22Rv1 (cell line): ENCODE data around the gene CUL2.
"Not testable (repeated sequence)": the region's sequence is repeated elsewhere in the genome, so short reads cannot be mapped to it uniquely, and the experiment has no call there.

Experiments used
- H3K27ac ChIP-seq: fragments of 450-650 bp; 2 replicates; pipeline ENCODE4 v1.5.1; 2017
- ZFX ChIP-seq: fragments of 450-650 bp; IDR thresholded peaks from 2 replicates; pipeline ENCODE4 v1.6.1; 2017; ENCODE audit warnings: antibody characterized with exemption, borderline replicate concordance
- TF ChIP-seq, protein P1 (sequence below): fragments of 450-650 bp; IDR thresholded peaks from 2 replicates; pipeline ENCODE4 v1.5.1; 2017; ENCODE audit warnings: mild to moderate bottlenecking

The CUL2 gene

DNA sequence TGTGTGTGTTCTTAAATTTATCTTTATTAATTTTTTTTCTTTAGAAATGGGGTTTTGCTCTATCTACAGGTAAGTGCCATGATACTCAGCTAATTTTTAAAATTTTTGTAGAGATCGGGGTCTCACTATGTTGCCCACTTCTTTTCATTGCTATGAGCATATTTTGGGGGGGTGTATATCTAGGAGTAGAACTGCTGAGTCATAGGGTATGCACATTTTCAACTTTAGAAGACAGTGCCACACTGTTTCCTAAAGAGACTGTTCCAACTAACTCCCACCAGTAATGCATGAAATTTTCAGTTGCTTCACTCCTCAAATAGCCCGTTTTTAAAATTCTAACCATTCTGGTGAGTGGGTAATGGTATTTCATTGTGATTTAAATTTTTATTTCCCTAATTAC, 108.3 kb downstream of the CUL2 start:
- TF ChIP-seq, protein P1, sequence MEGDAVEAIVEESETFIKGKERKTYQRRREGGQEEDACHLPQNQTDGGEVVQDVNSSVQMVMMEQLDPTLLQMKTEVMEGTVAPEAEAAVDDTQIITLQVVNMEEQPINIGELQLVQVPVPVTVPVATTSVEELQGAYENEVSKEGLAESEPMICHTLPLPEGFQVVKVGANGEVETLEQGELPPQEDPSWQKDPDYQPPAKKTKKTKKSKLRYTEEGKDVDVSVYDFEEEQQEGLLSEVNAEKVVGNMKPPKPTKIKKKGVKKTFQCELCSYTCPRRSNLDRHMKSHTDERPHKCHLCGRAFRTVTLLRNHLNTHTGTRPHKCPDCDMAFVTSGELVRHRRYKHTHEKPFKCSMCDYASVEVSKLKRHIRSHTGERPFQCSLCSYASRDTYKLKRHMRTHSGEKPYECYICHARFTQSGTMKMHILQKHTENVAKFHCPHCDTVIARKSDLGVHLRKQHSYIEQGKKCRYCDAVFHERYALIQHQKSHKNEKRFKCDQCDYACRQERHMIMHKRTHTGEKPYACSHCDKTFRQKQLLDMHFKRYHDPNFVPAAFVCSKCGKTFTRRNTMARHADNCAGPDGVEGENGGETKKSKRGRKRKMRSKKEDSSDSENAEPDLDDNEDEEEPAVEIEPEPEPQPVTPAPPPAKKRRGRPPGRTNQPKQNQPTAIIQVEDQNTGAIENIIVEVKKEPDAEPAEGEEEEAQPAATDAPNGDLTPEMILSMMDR = no peak
- no peak for TF ChIP-seq ZFX
- H3K27ac ChIP-seq = no peak overlapping the region

DNA sequence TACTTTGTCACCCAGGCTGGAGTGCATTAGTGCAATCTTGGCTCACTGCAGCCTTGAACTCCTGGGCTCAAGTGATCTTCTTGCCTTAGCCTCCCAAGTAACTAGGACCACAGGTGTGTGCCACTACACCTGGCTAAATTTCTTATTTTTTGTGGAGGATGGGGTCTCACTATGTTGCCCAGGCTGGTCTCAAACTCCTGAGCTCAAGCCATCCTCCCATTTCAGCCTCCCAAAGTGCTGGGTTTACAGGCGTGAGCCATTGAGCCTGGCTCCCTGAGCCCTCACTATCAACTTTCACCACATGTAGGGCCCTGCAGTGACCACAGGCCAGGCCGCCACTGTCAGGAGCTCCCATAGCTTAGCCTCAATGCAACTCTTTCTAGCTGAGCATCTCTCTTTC, 110.2 kb downstream of the CUL2 start:
- H3K27ac ChIP-seq = no peak overlapping the region
- TF ChIP-seq, protein P1 = no peak

DNA sequence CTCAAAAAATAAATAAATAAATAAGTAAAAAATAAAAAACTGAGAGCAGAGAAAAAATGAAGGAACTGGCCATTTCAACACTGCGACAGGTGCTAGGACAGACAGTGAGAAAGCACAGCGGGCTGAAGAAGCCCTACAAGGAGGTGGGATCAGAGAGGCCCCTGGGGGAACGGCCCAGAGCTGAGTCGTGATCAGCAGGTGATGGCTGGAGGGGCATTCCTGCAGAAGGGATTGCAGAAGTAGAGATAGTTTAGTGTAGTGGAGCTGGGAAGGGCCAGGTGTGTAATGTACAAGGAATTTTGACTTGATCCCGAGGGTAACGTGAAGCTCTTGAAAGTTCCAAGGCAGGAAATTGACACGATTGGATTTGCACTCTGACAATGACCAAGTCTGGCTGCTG, 112.1 kb downstream of the CUL2 start:
- no peak overlapping the region for H3K27ac ChIP-seq
- TF ChIP-seq, protein P1 = no peak
- TF ChIP-seq ZFX = no peak

DNA sequence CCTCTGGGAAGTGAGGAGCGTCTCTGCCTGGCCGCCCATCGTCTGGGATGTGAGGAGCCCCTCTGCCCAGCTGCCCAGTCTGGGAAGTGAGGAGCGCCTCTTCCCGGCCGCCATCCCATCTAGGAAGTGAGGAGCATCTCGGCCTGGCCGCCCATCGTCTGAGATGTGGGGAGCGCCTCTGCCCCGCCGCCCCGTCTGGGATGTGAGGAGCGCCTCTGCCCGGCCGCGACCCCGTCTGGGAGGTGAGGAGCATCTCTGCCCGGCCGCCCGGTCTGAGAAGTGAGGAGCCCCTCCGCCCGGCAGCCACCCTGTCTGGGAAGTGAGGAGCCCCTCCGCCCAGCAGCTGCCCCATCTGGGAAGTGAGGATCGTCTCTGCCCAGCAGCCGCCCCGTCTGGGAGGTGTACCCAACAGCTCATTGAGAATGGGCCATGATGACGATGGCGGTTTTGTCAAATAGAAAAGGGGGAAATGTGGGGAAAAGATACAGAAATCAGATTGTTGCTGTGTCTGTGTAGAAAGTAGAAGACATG, 113.7 kb downstream of the CUL2 start:
- not testable (repeated sequence) for H3K27ac ChIP-seq

DNA sequence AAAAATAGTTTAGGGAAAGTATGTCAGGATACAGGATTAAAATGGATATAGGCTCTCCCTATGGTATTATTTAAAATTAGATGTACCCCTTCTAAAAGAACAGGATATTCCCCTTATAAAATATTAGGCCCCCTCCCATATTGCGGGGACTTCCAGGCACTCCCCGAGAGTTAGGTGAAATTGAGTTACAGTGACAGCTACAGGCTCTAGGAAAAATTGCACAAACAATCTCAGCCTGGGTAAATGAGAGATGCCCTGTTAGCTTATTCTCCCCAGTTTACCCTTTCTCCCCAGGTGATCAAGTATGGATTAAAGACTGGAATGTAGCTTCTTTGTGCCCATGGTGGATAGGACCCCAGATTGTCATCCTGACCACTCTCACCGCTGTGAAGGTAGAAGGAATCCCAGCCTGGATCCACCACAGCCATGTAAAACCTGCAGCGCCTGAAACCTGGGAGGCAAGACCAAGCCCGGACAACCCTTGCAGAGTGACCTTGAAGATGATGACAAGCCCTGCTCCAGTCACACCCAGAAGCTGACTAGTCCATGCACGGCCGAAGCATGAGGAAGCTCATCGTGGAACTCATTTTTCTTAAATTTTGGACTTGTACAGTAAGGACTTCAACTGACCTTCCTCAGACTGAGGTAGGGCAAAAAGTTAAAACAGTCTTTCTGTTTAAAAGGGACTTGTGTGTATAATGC, 115.6 kb downstream of the CUL2 start:
- H3K27ac ChIP-seq = not testable (repeated sequence)
- TF ChIP-seq, protein P1 = peak; percentile 37

DNA sequence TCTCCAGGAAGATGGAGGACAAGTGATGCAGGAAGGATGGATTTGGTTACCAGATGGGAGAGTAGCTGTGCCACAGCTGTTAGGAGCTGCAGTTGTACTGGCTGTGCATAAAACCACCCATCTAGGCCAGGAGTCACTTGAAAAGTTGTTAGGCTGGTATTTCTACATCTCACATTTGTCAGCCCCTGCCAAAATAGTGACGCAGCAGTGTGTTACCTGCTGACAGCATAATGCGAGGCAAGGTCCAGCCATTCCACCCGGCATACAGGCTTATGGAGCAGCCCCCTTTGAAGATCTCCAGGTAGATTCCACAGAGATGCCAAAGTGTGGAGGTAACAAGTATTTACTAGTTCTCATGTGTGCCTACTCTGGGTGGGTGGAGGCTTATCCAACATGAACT, 116.4 kb downstream of the CUL2 start:
- not testable (repeated sequence) for H3K27ac ChIP-seq

DNA sequence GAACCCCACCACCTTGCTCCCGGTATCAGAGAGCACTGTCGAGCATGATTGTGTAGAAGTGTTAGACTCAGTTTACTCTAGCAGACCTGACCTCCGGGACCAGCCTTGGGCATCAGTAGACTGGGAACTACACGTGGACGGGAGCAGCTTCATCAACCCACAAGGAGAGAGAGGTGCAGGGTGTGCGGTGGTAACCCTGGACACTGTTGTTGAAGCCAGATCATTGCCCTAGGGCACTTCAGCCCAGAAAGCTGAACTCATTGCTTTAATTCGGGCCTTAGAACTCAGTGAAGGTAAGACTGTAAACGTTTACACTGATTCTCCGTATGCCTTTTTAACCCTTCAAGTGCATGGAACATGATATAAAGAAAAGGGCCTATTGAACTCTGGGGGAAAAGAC, 117.0 kb downstream of the CUL2 start:
- not testable (repeated sequence) for H3K27ac ChIP-seq

DNA sequence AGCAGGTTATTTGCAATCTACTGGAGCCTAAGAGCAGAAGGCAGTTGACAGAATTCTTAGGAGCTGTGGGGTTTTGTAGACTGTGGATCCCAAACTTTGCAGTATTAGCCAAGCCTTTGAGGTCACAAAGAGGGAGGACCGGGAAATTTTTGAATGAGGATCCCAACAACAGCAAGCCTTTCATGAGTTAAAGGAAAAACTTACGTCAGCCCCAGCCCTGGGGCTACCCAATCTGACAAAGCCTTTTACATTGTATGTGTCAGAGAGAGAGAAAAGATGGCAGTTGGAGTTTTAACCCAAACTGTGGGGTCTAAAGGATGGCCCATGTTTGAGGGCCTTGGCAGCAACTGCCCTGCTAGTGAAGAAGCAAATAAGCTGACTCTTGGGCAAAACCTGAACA, 117.5 kb downstream of the CUL2 start:
- H3K27ac ChIP-seq = not testable (repeated sequence)

DNA sequence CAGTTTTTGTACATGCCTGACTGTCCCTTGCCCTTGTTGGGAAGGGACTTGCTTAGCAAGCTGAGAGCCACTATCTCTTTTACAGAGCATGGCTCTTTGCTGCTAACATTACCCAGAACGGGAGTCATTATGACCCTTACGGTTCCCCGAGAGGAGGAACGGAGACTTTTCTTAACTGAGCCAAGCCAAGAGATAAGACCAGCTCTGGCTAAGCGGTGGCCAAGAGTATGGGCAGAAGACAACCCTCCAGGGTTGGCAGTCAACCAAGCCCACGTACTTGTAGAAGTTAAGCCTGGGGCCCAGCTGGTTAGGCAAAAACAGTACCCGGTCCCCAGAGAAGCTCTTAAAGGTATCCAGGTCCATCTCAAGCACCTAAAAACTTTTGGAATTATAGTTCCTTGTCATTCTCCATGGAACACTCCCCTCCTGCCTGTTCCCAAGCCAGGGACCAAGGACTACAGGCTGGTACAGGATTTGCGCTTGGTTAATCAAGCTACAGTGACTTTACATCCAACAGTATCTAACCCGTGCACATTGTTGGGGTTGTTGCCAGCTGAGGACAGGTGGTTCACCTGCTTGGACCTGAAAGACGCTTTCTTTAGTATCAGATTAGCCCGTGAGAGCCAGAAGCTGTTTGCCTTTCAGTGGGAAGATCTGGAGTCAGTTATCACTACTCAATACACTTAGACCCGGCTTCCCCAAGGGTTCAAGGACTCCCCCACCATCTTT, 118.4 kb downstream of the CUL2 start:
- H3K27ac ChIP-seq = not testable (repeated sequence)

DNA sequence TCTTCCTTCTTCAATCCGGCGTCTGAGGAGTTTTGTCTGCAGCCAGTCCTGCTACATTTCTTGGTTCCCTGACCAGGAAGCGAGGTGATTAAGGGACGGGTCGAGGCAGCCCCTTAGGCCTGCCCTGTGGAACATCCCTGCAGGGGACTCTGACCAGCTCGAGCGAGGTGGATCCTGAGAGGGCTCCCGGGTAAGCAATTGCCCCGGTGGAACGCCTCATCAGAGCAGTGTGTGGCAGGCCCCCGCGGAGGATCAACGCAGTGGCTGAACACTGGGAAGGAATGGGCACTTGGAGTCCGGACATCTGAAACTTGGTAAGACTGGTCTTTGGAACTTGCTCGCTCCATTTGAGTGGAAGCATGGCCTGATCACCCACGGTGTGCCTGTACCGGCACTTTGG, 121.0 kb downstream of the CUL2 start:
- no peak overlapping the region for H3K27ac ChIP-seq
- TF ChIP-seq, protein P1 = no peak
- no peak for TF ChIP-seq ZFX
